CD8-positive, alpha-beta memory T cell (primary cell): ENCODE data around the gene SLC25A21. TPM values are rescaled to one million over a fixed set of nuclear protein-coding genes. Genes with fewer than 3 reads are reported as not detected.

Experiments used
- CTCF ChIA-PET: fragments of 350-600 bp; sonication (Branson Sonifier 250); formaldehyde crosslinking; loops from one replicate; lab custom pipeline; 2021; ENCODE audit warnings: antibody characterized with exemption; lab: Charles Lee
- POLR2A ChIA-PET: fragments of 350-600 bp; sonication (Branson Sonifier 250); formaldehyde crosslinking; loops from one replicate; lab custom pipeline; 2021; ENCODE audit warnings: antibody characterized with exemption; lab: Charles Lee
- DNase-seq, 5 donors: peaks; one replicate each; pipeline versions ENCODE4 v3.0.0 to v3.0.0-alpha.2; 2020 to 2022; ENCODE audit warnings: mixed read lengths in 1 of 5
- H3K27ac ChIP-seq: one replicate; pipeline ENCODE4 v1.7.0; 2013; ENCODE audit warnings: low read depth, mild to moderate bottlenecking, low read length, moderate library complexity
- H3K27me3 ChIP-seq: 2 replicates; pipeline ENCODE4 v1.7.0; 2013; ENCODE audit warnings: low read length, mild to moderate bottlenecking; ENCODE audit not compliant: insufficient read depth, poor library complexity, severe bottlenecking
- H3K36me3 ChIP-seq: 2 replicates; pipeline ENCODE4 v1.7.0; 2013; ENCODE audit warnings: mild to moderate bottlenecking, low read length, moderate library complexity; ENCODE audit not compliant: insufficient read depth
- H3K4me1 ChIP-seq: 2 replicates; pipeline ENCODE4 v1.7.0; 2013; ENCODE audit warnings: mild to moderate bottlenecking, low read length, moderate library complexity; ENCODE audit not compliant: insufficient read depth
- H3K4me3 ChIP-seq: 2 replicates; pipeline ENCODE4 v1.7.0; 2013; ENCODE audit warnings: mild to moderate bottlenecking, low read length
- H3K9me3 ChIP-seq: 2 replicates; pipeline ENCODE4 v1.7.0; 2013; ENCODE audit warnings: mild to moderate bottlenecking, low read length
- H3K27ac Mint-ChIP-seq, 8 donors: one replicate each; pipeline ENCODE4 v1.8.0; 2020 to 2021; ENCODE audit warnings: mixed read lengths in 8 of 8, mild to moderate bottlenecking in 6 of 8, inconsistent platforms in 3 of 8, moderate library complexity in 3 of 8
- H3K27me3 Mint-ChIP-seq, 2 donors: one replicate each; pipeline ENCODE4 v1.8.0; 2020 to 2021; ENCODE audit warnings: mixed read lengths in 2 of 2, mild to moderate bottlenecking in 1 of 2, moderate library complexity in 1 of 2
- H3K36me3 Mint-ChIP-seq, 3 donors: one replicate each; pipeline ENCODE4 v1.8.0; 2020 to 2021; ENCODE audit warnings: mixed read lengths in 3 of 3, inconsistent platforms in 1 of 3, mild to moderate bottlenecking in 1 of 3
- H3K4me1 Mint-ChIP-seq, 3 donors: one replicate each; pipeline ENCODE4 v1.8.0; 2020 to 2021; ENCODE audit warnings: mixed read lengths in 3 of 3, inconsistent platforms in 1 of 3, mild to moderate bottlenecking in 1 of 3
- H3K4me3 Mint-ChIP-seq, 7 donors: one replicate each; pipeline ENCODE4 v1.8.0; 2020 to 2021; ENCODE audit warnings: mixed read lengths in 7 of 7, mild to moderate bottlenecking in 6 of 7, moderate library complexity in 4 of 7, inconsistent platforms in 2 of 7
- H3K9me3 Mint-ChIP-seq, 5 donors: one replicate each; pipeline ENCODE4 v1.8.0; 2020 to 2022; ENCODE audit warnings: mixed read lengths in 5 of 5, mild to moderate bottlenecking in 3 of 5, moderate library complexity in 2 of 5, inconsistent platforms in 1 of 5
- polyA plus RNA-seq: library from polyadenylated mRNA; unstranded; fragments of 300-500 nt; fragmentation: Illumina TruSeq; gene quantifications from one replicate; pipeline ENCODE4 v1.2.3, GENCODE V29; 2021
- total RNA-seq, 2 experiments: library from RNA; stranded (reverse); gene quantifications; one replicate each; pipeline ENCODE4 v1.2.3, GENCODE V29; 2021

Gene SLC25A21
- total and polyA plus RNA-seq, 3 experiments from 2014 or later, result not detected

GRCh38 chr14:37145395-37145794, 27.0 kb downstream of the SLC25A21 start:
- ChIA-PET POLR2A (no interaction called here), CTCF (no interaction called here)
- Histone ChIP-seq H3K9me3 (no peaks in the 10 kb centered on the region), H3K27ac (no peak overlapping the region), H3K4me3 (no peak overlapping the region), H3K4me1 (no peaks in the 10 kb centered on the region), H3K27me3 (no peaks in the 10 kb centered on the region), H3K36me3 (no peaks in the 10 kb centered on the region)
- Mint-ChIP-seq H3K27ac (no peak overlapping the region), H3K9me3 (peaks cover 0 to 4% (median 0%) of the 10 kb centered on the region in 5 donors), H3K36me3 (no peaks in the 10 kb centered on the region), H3K4me1 (no peaks in the 10 kb centered on the region), H3K4me3 (no peak overlapping the region), H3K27me3 (no peaks in the 10 kb centered on the region)
- no peak for DNase-seq

- Mint-ChIP-seq H3K36me3 (no peaks in the 10 kb centered on the region), H3K27ac (no peak overlapping the region), H3K4me3 (no peak overlapping the region), H3K4me1 (no peaks in the 10 kb centered on the region), H3K27me3 (no peaks in the 10 kb centered on the region), H3K9me3 (peaks cover 0 to 4% (median 2%) of the 10 kb centered on the region in 5 donors)
- Histone ChIP-seq H3K9me3 (no peaks in the 10 kb centered on the region), H3K27ac (no peak overlapping the region), H3K4me3 (no peak overlapping the region), H3K36me3 (no peaks in the 10 kb centered on the region), H3K4me1 (no peaks in the 10 kb centered on the region), H3K27me3 (no peaks in the 10 kb centered on the region)
- ChIA-PET POLR2A (no interaction called here), CTCF (no interaction called here)
- no peak for DNase-seq
Measured at GRCh38 chr14:37144729-37145363, 27.6 kb downstream of the SLC25A21 start.

- no peak overlapping the region for H3K27ac Mint-ChIP-seq
- H3K9me3 ChIP-seq, result no peaks in the 10 kb centered on the region
- no peaks in the 10 kb centered on the region for H3K27me3 Mint-ChIP-seq
- no peak overlapping the region for H3K4me3 ChIP-seq
- ChIA-PET POLR2A (no interaction called here), CTCF (no interaction called here)
- DNase-seq, result no peak
- H3K4me1 ChIP-seq, result no peaks in the 10 kb centered on the region
- H3K36me3 ChIP-seq, result no peaks in the 10 kb centered on the region
- peaks cover 0 to 4% (median 0%) of the 10 kb centered on the region in 5 donors for H3K9me3 Mint-ChIP-seq
- H3K4me1 Mint-ChIP-seq, result no peaks in the 10 kb centered on the region
- no peak overlapping the region for H3K27ac ChIP-seq
- no peak overlapping the region for H3K4me3 Mint-ChIP-seq
- no peaks in the 10 kb centered on the region for H3K27me3 ChIP-seq
- H3K36me3 Mint-ChIP-seq, result no peaks in the 10 kb centered on the region
Measured at GRCh38 chr14:37143475-37143874, 28.9 kb downstream of the SLC25A21 start.

- H3K4me1 ChIP-seq, result no peaks in the 10 kb centered on the region
- Mint-ChIP-seq H3K27me3 (no peaks in the 10 kb centered on the region), H3K9me3 (peaks cover 0 to 4% (median 0%) of the 10 kb centered on the region in 5 donors), H3K36me3 (no peaks in the 10 kb centered on the region), H3K4me3 (no peak overlapping the region), H3K27ac (no peak overlapping the region), H3K4me1 (no peaks in the 10 kb centered on the region)
- ChIA-PET POLR2A (no interaction called here), CTCF (no interaction called here)
- H3K27ac ChIP-seq, result no peak overlapping the region
- H3K9me3 ChIP-seq, result no peaks in the 10 kb centered on the region
- no peak overlapping the region for H3K4me3 ChIP-seq
- DNase-seq, result no peak
- H3K36me3 ChIP-seq, result no peaks in the 10 kb centered on the region
- no peaks in the 10 kb centered on the region for H3K27me3 ChIP-seq
Measured at GRCh38 chr14:37142835-37143401, 29.5 kb downstream of the SLC25A21 start.

GRCh38 chr14:37140176-37140575, 32.2 kb downstream of the SLC25A21 start:
- no peak for DNase-seq
- Mint-ChIP-seq H3K36me3 (no peaks in the 10 kb centered on the region), H3K4me3 (no peak overlapping the region), H3K9me3 (peaks cover 0 to 3% (median 0%) of the 10 kb centered on the region in 5 donors), H3K27ac (no peak overlapping the region), H3K4me1 (no peaks in the 10 kb centered on the region), H3K27me3 (no peaks in the 10 kb centered on the region)
- CTCF ChIA-PET, result no interaction called here
- H3K27me3 ChIP-seq, result no peaks in the 10 kb centered on the region
- H3K4me1 ChIP-seq, result no peaks in the 10 kb centered on the region
- H3K36me3 ChIP-seq, result no peaks in the 10 kb centered on the region
- POLR2A ChIA-PET, result no interaction called here
- H3K9me3 ChIP-seq, result no peaks in the 10 kb centered on the region
- H3K27ac ChIP-seq, result no peak overlapping the region
- no peak overlapping the region for H3K4me3 ChIP-seq

GRCh38 chr14:37139710-37140109, 32.7 kb downstream of the SLC25A21 start:
- ChIA-PET POLR2A (no interaction called here), CTCF (no interaction called here)
- DNase-seq, result no peak
- H3K9me3 Mint-ChIP-seq, result peaks cover 0 to 3% (median 0%) of the 10 kb centered on the region in 5 donors
- Histone ChIP-seq H3K27me3 (no peaks in the 10 kb centered on the region), H3K4me3 (no peak overlapping the region), H3K27ac (no peak overlapping the region), H3K9me3 (no peaks in the 10 kb centered on the region), H3K4me1 (no peaks in the 10 kb centered on the region), H3K36me3 (no peaks in the 10 kb centered on the region)
- H3K27me3 Mint-ChIP-seq, result no peaks in the 10 kb centered on the region
- no peaks in the 10 kb centered on the region for H3K36me3 Mint-ChIP-seq
- no peaks in the 10 kb centered on the region for H3K4me1 Mint-ChIP-seq
- H3K4me3 Mint-ChIP-seq, result no peak overlapping the region
- H3K27ac Mint-ChIP-seq, result no peak overlapping the region

- H3K27me3 ChIP-seq, result no peaks in the 10 kb centered on the region
- no peak overlapping the region for H3K27ac ChIP-seq
- Mint-ChIP-seq H3K4me1 (no peaks in the 10 kb centered on the region), H3K36me3 (no peaks in the 10 kb centered on the region), H3K27ac (no peak overlapping the region), H3K27me3 (no peaks in the 10 kb centered on the region), H3K4me3 (no peak overlapping the region), H3K9me3 (peaks cover 0 to 3% (median 2%) of the 10 kb centered on the region in 5 donors)
- ChIA-PET POLR2A (no interaction called here), CTCF (no interaction called here)
- H3K36me3 ChIP-seq, result no peaks in the 10 kb centered on the region
- H3K4me1 ChIP-seq, result no peaks in the 10 kb centered on the region
- no peaks in the 10 kb centered on the region for H3K9me3 ChIP-seq
- no peak for DNase-seq
- H3K4me3 ChIP-seq, result no peak overlapping the region
Measured at GRCh38 chr14:37138898-37139297, 33.5 kb downstream of the SLC25A21 start.

GRCh38 chr14:37133284-37133913, 39.0 kb downstream of the SLC25A21 start:
- no peaks in the 10 kb centered on the region for H3K36me3 Mint-ChIP-seq

More at GRCh38 chr14:37133284-37133913, 39.0 kb downstream of the SLC25A21 start:
- H3K27me3 ChIP-seq, result no peaks in the 10 kb centered on the region
- no peaks in the 10 kb centered on the region for H3K4me1 ChIP-seq
- no peaks in the 10 kb centered on the region for H3K27me3 Mint-ChIP-seq
- H3K4me1 Mint-ChIP-seq, result no peaks in the 10 kb centered on the region
- H3K9me3 ChIP-seq, result no peaks in the 10 kb centered on the region
- no peak overlapping the region for H3K27ac ChIP-seq
- ChIA-PET POLR2A (no interaction called here), CTCF (no interaction called here)
- no peak for DNase-seq
- no peaks in the 10 kb centered on the region for H3K36me3 ChIP-seq
- H3K4me3 ChIP-seq, result no peak overlapping the region
- H3K4me3 Mint-ChIP-seq, result no peak overlapping the region
- peaks cover 5 to 16% (median 15%) of the 10 kb centered on the region in 5 donors for H3K9me3 Mint-ChIP-seq
- no peak overlapping the region for H3K27ac Mint-ChIP-seq
